K562 (cell line): ENCODE measurements around the gene ICA1. TPM values are rescaled to one million over a fixed set of nuclear protein-coding genes. Genes with fewer than 3 reads are reported as not detected.

ENCODE experiments used
- ATAC-seq: fragments of 200-7000 bp; cut with Tn5 transposase; 3 replicates; pipeline ENCODE4 v1.9.1; 2020; ENCODE audit warnings: moderate library complexity
- BruUV-seq: library from RNA; stranded (reverse); fragments of 400-500 nt; replicated peaks from 2 replicates; lab custom pipeline; 2021; lab: Mats Ljungman, UMichigan
- CTCF ChIA-PET: fragments of 300-600 bp; formaldehyde crosslinking; extraction: SDS; loops from one replicate; lab custom pipeline; 2021; ENCODE audit warnings: low intra/inter-chr PET ratio; lab: Yijun Ruan, JAX
- POLR2A ChIA-PET: fragments of 300-600, 350-650 bp; sonication (Branson Sonifier 250); formaldehyde crosslinking; extraction: SDS; loops from one replicate; lab custom pipeline; 2021; ENCODE audit warnings: antibody characterized with exemption, inconsistent platforms; lab: Yijun Ruan, JAX
- DNase-seq, 4 experiments: peaks; one replicate each; pipeline versions ENCODE4 v3.0.0 to v3.0.0-alpha.2; 2011 to 2018; ENCODE audit warnings: low spot score in 3 of 4, mixed read lengths in 3 of 4; ENCODE audit errors: extremely low read depth in 1 of 4
- FAIRE-seq: peaks from 2 replicates; lab custom pipeline; 2011; peaks lifted over from hg19 to GRCh38; lab: Jason Lieb, UNC
- H2AFZ ChIP-seq: 2 replicates; pipeline ENCODE4 v1.6.0; 2011; ENCODE audit warnings: low read depth, low read length, control low read depth, inconsistent platforms
- H3K27ac ChIP-seq: fragments of 200-600 bp; 3 replicates; pipeline ENCODE4 v1.8.0; 2011; ENCODE audit warnings: low read depth, mild to moderate bottlenecking, control low read depth, inconsistent platforms, low read length, moderate library complexity, mixed read lengths; ENCODE audit errors: extremely low read depth
- H3K27me3 ChIP-seq, 2 experiments: fragments of 300-600 bp in 1 of 2; 2 replicates in 1 of 2; 3 replicates in 1 of 2; pipeline versions ENCODE4 v1.6.0 to v1.8.0; 2011; ENCODE audit warnings: inconsistent platforms in 2 of 2, low read length in 2 of 2, mild to moderate bottlenecking in 1 of 2, mixed read lengths in 1 of 2, moderate library complexity in 1 of 2; ENCODE audit not compliant: control insufficient read depth in 2 of 2, insufficient read depth in 2 of 2
- H3K36me3 ChIP-seq: fragments of 300-600 bp; 3 replicates; pipeline ENCODE4 v1.8.0; 2011; ENCODE audit warnings: mild to moderate bottlenecking, low read length, inconsistent platforms; ENCODE audit not compliant: control insufficient read depth, insufficient read depth
- H3K4me1 ChIP-seq, 2 experiments: fragments of 200-600 bp in 1 of 2; replicated peaks in 1 of 2; 2 replicates in 1 of 2; 3 replicates in 1 of 2; pipeline versions ENCODE4 v1.5.1 to v1.8.0; 2011; ENCODE audit warnings: inconsistent platforms in 2 of 2, low read length in 2 of 2, mild to moderate bottlenecking in 1 of 2, mixed read lengths in 1 of 2, moderate library complexity in 1 of 2; ENCODE audit not compliant: control insufficient read depth in 2 of 2, insufficient read depth in 2 of 2
- H3K4me2 ChIP-seq: 2 replicates; pipeline ENCODE4 v1.6.1; 2011; ENCODE audit warnings: low read length, control low read depth, inconsistent platforms, mixed read lengths; ENCODE audit not compliant: insufficient read depth
- H3K4me3 ChIP-seq: fragments of 200-600 bp; sonication (generic), shearing (Covaris generic); 2 replicates; pipeline ENCODE4 v1.5.1; 2016; ENCODE audit warnings: control low read depth, inconsistent platforms
- H3K79me2 ChIP-seq: fragments of 200-600 bp; 3 replicates; pipeline ENCODE4 v1.8.0; 2011; ENCODE audit warnings: low read length, inconsistent platforms; ENCODE audit not compliant: control insufficient read depth, insufficient read depth
- H3K9ac ChIP-seq, 2 experiments: 2 replicates each; pipeline versions ENCODE4 v1.6.0 to v1.6.1; 2011; ENCODE audit warnings: low read depth in 2 of 2, low read length in 2 of 2, control low read depth in 1 of 2, inconsistent platforms in 1 of 2, mild to moderate bottlenecking in 1 of 2, mixed read lengths in 1 of 2; ENCODE audit not compliant: insufficient read depth in 1 of 2
- H3K9me1 ChIP-seq: one replicate; pipeline ENCODE4 v1.6.0; 2011; ENCODE audit warnings: inconsistent platforms, mild to moderate bottlenecking, low read length, moderate library complexity; ENCODE audit not compliant: control insufficient read depth, insufficient read depth
- H3K9me3 ChIP-seq: replicated peaks from 2 replicates; pipeline ENCODE4 v1.5.1; 2011; ENCODE audit warnings: low read depth, low read length, inconsistent platforms; ENCODE audit not compliant: control insufficient read depth, insufficient read depth
- H4K20me1 ChIP-seq: replicated peaks from 2 replicates; pipeline ENCODE4 v1.6.1; 2011; ENCODE audit warnings: low read length, inconsistent platforms, mixed read lengths; ENCODE audit not compliant: control insufficient read depth, insufficient read depth
- ARID2 ChIP-seq: fragments of 450-650 bp; IDR thresholded peaks from 2 replicates; pipeline ENCODE4 v1.6.1; 2017; ENCODE audit warnings: antibody characterized with exemption, mild to moderate bottlenecking
- BCL6 ChIP-seq: fragments of 250-450 bp; sonication (Bioruptor Pico); IDR thresholded peaks from 2 replicates; pipeline ENCODE4 v1.4.0; 2020
- FOXK1 ChIP-seq: sonication (generic); formaldehyde crosslinking; IDR thresholded peaks from 2 replicates; pipeline ENCODE4 v1.8.0; 2022; ENCODE audit warnings: missing genetic modification reagents, mild to moderate bottlenecking, borderline replicate concordance
- HDAC6 ChIP-seq: IDR thresholded peaks from 2 replicates; pipeline ENCODE4 v1.6.1; 2012; ENCODE audit warnings: low read depth, mild to moderate bottlenecking, control low read depth, inconsistent platforms, low read length, moderate library complexity
- HLTF ChIP-seq: fragments of 450-650 bp; IDR thresholded peaks from 2 replicates; pipeline ENCODE4 v1.6.1; 2016
- MLX ChIP-seq, 2 experiments: fragments of 450-650 bp in 1 of 2; sonication (generic) in 1 of 2; formaldehyde crosslinking; conservative IDR thresholded peaks; 2 replicates each; pipeline versions ENCODE4 v1.4.0 to v1.8.1; 2020 to 2022; ENCODE audit warnings: mild to moderate bottlenecking in 1 of 2, missing genetic modification reagents in 1 of 2
- SETDB1 ChIP-seq: IDR thresholded peaks from one replicate; pipeline ENCODE4 v1.6.1; 2012; ENCODE audit warnings: low read length, control low read depth, inconsistent platforms
- TBP ChIP-seq: optimal IDR thresholded peaks from 2 replicates; pipeline ENCODE3; 2011; ENCODE audit warnings: low read depth, low read length, improper control_type of control experiment
- THAP12 ChIP-seq: fragments of 250-450 bp; sonication (Bioruptor Pico); IDR thresholded peaks from 2 replicates; pipeline ENCODE4 v1.9.0; 2021; ENCODE audit warnings: mild to moderate bottlenecking, inconsistent platforms
- USF2 ChIP-seq: sonication (generic); formaldehyde crosslinking; IDR thresholded peaks from 2 replicates; pipeline ENCODE4 v1.5.0; 2020; ENCODE audit warnings: missing genetic modification reagents
- ZBTB49 ChIP-seq: sonication (generic); formaldehyde crosslinking; IDR thresholded peaks from 2 replicates; pipeline ENCODE4 v1.8.0; 2022; ENCODE audit warnings: missing genetic modification reagents, mild to moderate bottlenecking, borderline replicate concordance
- ZC3H11A ChIP-seq: IDR thresholded peaks from 2 replicates; pipeline ENCODE4 v1.6.1; 2012; ENCODE audit warnings: low read depth, low read length, improper control_type of control experiment
- ZNF121 ChIP-seq: sonication (generic); formaldehyde crosslinking; conservative IDR thresholded peaks from 2 replicates; pipeline ENCODE4 v1.8.0; 2022; ENCODE audit warnings: missing genetic modification reagents
- ZNF274 ChIP-seq: IDR thresholded peaks from 2 replicates; pipeline ENCODE4 v1.6.1; 2011; ENCODE audit warnings: low read depth, mild to moderate bottlenecking, low read length, moderate library complexity, borderline replicate concordance
- WGBS: fragments of 100-300 bp; shearing (Covaris generic); methylation state at CpG from one replicate; pipeline ENCODE4 v1.1.6; 2016; ENCODE audit warnings: low coverage, mixed read lengths; ENCODE audit not compliant: insufficient coverage; ENCODE audit errors: missing lambda C conversion rate; 5-methylcytosine and 5-hydroxymethylcytosine counted together
- in situ Hi-C: fragments of 300-500 bp; cut with MboI; formaldehyde crosslinking; loops from 4 replicates; pipeline ENCODE4 v1.15.0; 2018; ENCODE audit warnings: inconsistent platforms, mixed read lengths
- intact Hi-C: fragments of 100-400 bp; cut with micrococcal nuclease; formaldehyde crosslinking; loops from 2 replicates; pipeline ENCODE4 v1.14.2; 2022
- polyA plus RNA-seq, 8 experiments: library from polyadenylated mRNA; depleted of rRNA in 4 of 8; stranded (reverse) in 5 of 8; unstranded in 3 of 8; fragments of >200 nt; fragmentation: Nextera tagmentation in 2 of 8; fragmentation: Illumina TruSeq in 1 of 8; extraction: Ambion mirVana in 2 of 8; extraction: Trizol in 1 of 8; gene quantifications; 2 replicates each; pipeline versions ENCODE4 v1.2.1 to v1.2.3, GENCODE V29; 2011 to 2014; ENCODE audit warnings: inconsistent platforms in 1 of 8, missing spikeins in 1 of 8
- total RNA-seq, 7 experiments: library from RNA; depleted of rRNA in 6 of 7; stranded (reverse); fragments of >200 nt in 6 of 7; fragmentation: Illumina TruSeq in 2 of 7; extraction: Trizol in 2 of 7; gene quantifications; 2 replicates each; pipeline versions ENCODE4 v1.2.1 to v1.2.3, GENCODE V29; 2011 to 2021; ENCODE audit warnings: low replicate concordance in 1 of 7

Gene ICA1
- total and polyA plus RNA-seq, 9 of the 15 experiments (the other 6 are each of a cell fraction or from before 2014, with no cell fraction given) = 7.1 to 22.3 (median 16.4) TPM

GRCh38 chr7:8226501-8226900 lies 35.5 kb downstream of the ICA1 start (continued):
- TF ChIP-seq THAP12 (no peak), HLTF (no peak)

- Histone ChIP-seq H3K9me3 (no peaks in the 10 kb centered on the region), H3K27ac (no peak overlapping the region), H4K20me1 (no peaks in the 10 kb centered on the region), H3K4me3 (no peak overlapping the region), H3K9ac (no peak overlapping the region), H2AFZ (no peak overlapping the region), H3K36me3 (no peaks in the 10 kb centered on the region; the same call in 2 of the 3 replicates), H3K27me3 (no peaks in the 10 kb centered on the region), H3K4me2 (no peak overlapping the region), H3K9me1 (no peaks in the 10 kb centered on the region), H3K4me1 (no peaks in the 10 kb centered on the region; a peak in 1 of 5 replicates), H3K79me2 (no peaks in the 10 kb centered on the region)
- no peak for DNase-seq
- no peak for FAIRE-seq
- no peak for ATAC-seq
- 93% methylated on average over 5 of the region's 5 CpGs for WGBS
- intact Hi-C loops = no loop called here
- no TSS peak for BruUV-seq
- ChIA-PET CTCF (no interaction called here), POLR2A (no interaction called here)
- in situ Hi-C loops = no loop called here
- TF ChIP-seq ARID2 = no peak
- TF ChIP-seq ZBTB49 (CRISPR knock-in tag) = no peak
- TF ChIP-seq ZNF274 = no peak
- no peak for TF ChIP-seq ZC3H11A
- no peak for TF ChIP-seq FOXK1 (CRISPR knock-in tag)
- no peak for TF ChIP-seq ZNF121 (CRISPR knock-in tag)
- TF ChIP-seq USF2 (CRISPR knock-in tag) = no peak
- TF ChIP-seq SETDB1 = no peak
- no peak for TF ChIP-seq HDAC6
- no peak for TF ChIP-seq MLX (CRISPR knock-in tag; conservative IDR thresholded peaks at IDR 0.05)
- no peak for TF ChIP-seq BCL6 (CRISPR knock-in tag)
- no peak for TF ChIP-seq TBP
Observed at GRCh38 chr7:8221567-8221966, 40.4 kb downstream of the ICA1 start.
